OCI-M2 (cell line): ENCODE results near the gene TNFRSF13B.
"Not testable (repeated sequence)": the region's sequence is repeated elsewhere in the genome, so short reads cannot be mapped to it uniquely, and the experiment has no call there.

Source experiments
- DNase-seq: peaks from one replicate; lab custom pipeline; 2025; ENCODE audit not compliant: unreplicated experiment; lab: John Stamatoyannopoulos, UW

TNFRSF13B gene

GRCh38 chr17:16961792-16962191 lies 10.1 kb downstream of the TNFRSF13B start:
- DNase-seq, result no peak

- DNase-seq, result not testable (repeated sequence)
Observed at GRCh38 chr17:16961022-16961421, 10.9 kb downstream of the TNFRSF13B start.

GRCh38 chr17:16955011-16955410 lies 16.9 kb downstream of the TNFRSF13B start:
- DNase-seq, result not testable (repeated sequence)

- no peak for DNase-seq
Observed at GRCh38 chr17:16954521-16954920, 17.4 kb downstream of the TNFRSF13B start.

- DNase-seq, result no peak
Observed at GRCh38 chr17:16953841-16954240, 18.1 kb downstream of the TNFRSF13B start.

- no peak for DNase-seq
Observed at GRCh38 chr17:16953347-16953746, 18.6 kb downstream of the TNFRSF13B start.

- no peak for DNase-seq
Observed at GRCh38 chr17:16952401-16952800, 19.5 kb downstream of the TNFRSF13B start.

GRCh38 chr17:16950488-16950887 lies 21.4 kb downstream of the TNFRSF13B start:
- no peak for DNase-seq

GRCh38 chr17:16948587-16949376 lies 23.1 kb downstream of the TNFRSF13B start:
- DNase-seq, result no peak

GRCh38 chr17:16947470-16947869 lies 24.4 kb downstream of the TNFRSF13B start:
- DNase-seq, result no peak

GRCh38 chr17:16945663-16946218 lies 26.2 kb downstream of the TNFRSF13B start:
- no peak for DNase-seq

- DNase-seq, result no peak
Observed at GRCh38 chr17:16945136-16945482, 26.8 kb downstream of the TNFRSF13B start.

- no peak for DNase-seq
Observed at GRCh38 chr17:16944334-16945135, 27.4 kb downstream of the TNFRSF13B start.

GRCh38 chr17:16943541-16944333 lies 28.2 kb downstream of the TNFRSF13B start:
- DNase-seq, result no peak

GRCh38 chr17:16943032-16943352 lies 28.9 kb downstream of the TNFRSF13B start:
- no peak for DNase-seq

- DNase-seq, result no peak
Observed at GRCh38 chr17:16942141-16943031, 29.5 kb downstream of the TNFRSF13B start.

- no peak for DNase-seq
Observed at GRCh38 chr17:16941072-16942036, 30.6 kb downstream of the TNFRSF13B start.

- no peak for DNase-seq
Observed at GRCh38 chr17:16940116-16940881, 31.6 kb downstream of the TNFRSF13B start.
